H7 (cell line): ENCODE data around the gene RAB32. TPM values are rescaled to one million over a fixed set of nuclear protein-coding genes. Genes with fewer than 3 reads are reported as not detected.

Experiments used
- DNase-seq: peaks from one replicate; pipeline ENCODE4 v3.0.0; 2012
- H3K27me3 ChIP-seq: 2 replicates; pipeline ENCODE4 v1.6.0; 2011; ENCODE audit warnings: mild to moderate bottlenecking, low read length; ENCODE audit not compliant: control insufficient read depth, insufficient read depth
- H3K36me3 ChIP-seq: replicated peaks from 2 replicates; pipeline ENCODE4 v1.5.1; 2011; ENCODE audit warnings: low read length; ENCODE audit not compliant: control insufficient read depth, insufficient read depth
- H3K4me3 ChIP-seq: 2 replicates; pipeline ENCODE4 v1.5.1; 2011; ENCODE audit warnings: low read depth, mild to moderate bottlenecking, control low read depth, low read length, moderate library complexity; ENCODE audit not compliant: insufficient read depth
- total RNA-seq: library from RNA; depleted of rRNA; stranded (reverse); fragments of >200 nt; shearing (Covaris generic); gene quantifications from 2 replicates; pipeline ENCODE4 v1.2.3, GENCODE V29; 2014; rRNA removed

Gene RAB32
- 7.6 and 10.5 TPM in 2 replicates for total RNA-seq

- peak; percentile 89 for DNase-seq
- Histone ChIP-seq H3K4me3 (peak within 1 kb of the TSS; percentile 79), H3K27me3 (no peaks in the 10 kb centered on the region; the same call in 1 of the 2 replicates), H3K36me3 (no peaks in the 10 kb centered on the region)
Observed at GRCh38 chr6:146543211-146543939, at the start of gene RAB32. Gene RAB32, plus strand, starts transcription at chr6:146543833. Its CDS starts 39 bp downstream, at chr6:146543872.

GRCh38 chr6:146498309-146498708, 45.3 kb upstream of the RAB32 start:
- Histone ChIP-seq H3K27me3 (no peaks in the 10 kb centered on the region), H3K36me3 (no peaks in the 10 kb centered on the region), H3K4me3 (no peak overlapping the region)
- DNase-seq = no peak

- no peak overlapping the region for H3K4me3 ChIP-seq
- no peaks in the 10 kb centered on the region for H3K36me3 ChIP-seq
- no peak for DNase-seq
- H3K27me3 ChIP-seq = no peaks in the 10 kb centered on the region
Observed at GRCh38 chr6:146503096-146503495, 40.5 kb upstream of the RAB32 start.

GRCh38 chr6:146515212-146515611, 28.4 kb upstream of the RAB32 start:
- no peaks in the 10 kb centered on the region for H3K27me3 ChIP-seq
- no peaks in the 10 kb centered on the region for H3K36me3 ChIP-seq
- DNase-seq = no peak
- no peak overlapping the region for H3K4me3 ChIP-seq

- no peaks in the 10 kb centered on the region for H3K27me3 ChIP-seq
- no peaks in the 10 kb centered on the region for H3K36me3 ChIP-seq
- DNase-seq = no peak
- no peak overlapping the region for H3K4me3 ChIP-seq
Observed at GRCh38 chr6:146526192-146526591, 17.4 kb upstream of the RAB32 start.

- Histone ChIP-seq H3K36me3 (no peaks in the 10 kb centered on the region), H3K27me3 (no peaks in the 10 kb centered on the region), H3K4me3 (no peak overlapping the region)
- DNase-seq = no peak
Observed at GRCh38 chr6:146532702-146533101, 10.9 kb upstream of the RAB32 start.

GRCh38 chr6:146542881-146543210, 787 bp upstream of the RAB32 start:
- peak overlapping the region; percentile 79 for H3K4me3 ChIP-seq
- no peaks in the 10 kb centered on the region; the same call in 1 of the 2 replicates for H3K27me3 ChIP-seq
- no peak for DNase-seq
- H3K36me3 ChIP-seq = no peaks in the 10 kb centered on the region

GRCh38 chr6:146543940-146544615, 445 bp downstream of the RAB32 start:
- no peaks in the 10 kb centered on the region for H3K36me3 ChIP-seq
- H3K27me3 ChIP-seq = no peaks in the 10 kb centered on the region; the same call in 1 of the 2 replicates
- DNase-seq = peak; percentile 36
- peak overlapping the region; percentile 79 for H3K4me3 ChIP-seq

GRCh38 chr6:146544616-146545182, 1.1 kb downstream of the RAB32 start:
- DNase-seq = no peak
- Histone ChIP-seq H3K36me3 (no peaks in the 10 kb centered on the region), H3K27me3 (no peaks in the 10 kb centered on the region; the same call in 1 of the 2 replicates), H3K4me3 (peak overlapping the region; percentile 79)

- H3K27me3 ChIP-seq = no peaks in the 10 kb centered on the region; the same call in 1 of the 2 replicates
- no peaks in the 10 kb centered on the region; the same call in none of the 2 replicates for H3K36me3 ChIP-seq
- DNase-seq = no peak
- no peak overlapping the region for H3K4me3 ChIP-seq
Observed at GRCh38 chr6:146545581-146545980, 1.9 kb downstream of the RAB32 start.

GRCh38 chr6:146546443-146547043, 2.9 kb downstream of the RAB32 start:
- H3K4me3 ChIP-seq = no peak overlapping the region
- DNase-seq = no peak
- no peaks in the 10 kb centered on the region; the same call in none of the 2 replicates for H3K36me3 ChIP-seq
- no peaks in the 10 kb centered on the region; the same call in 1 of the 2 replicates for H3K27me3 ChIP-seq

GRCh38 chr6:146547889-146548288, 4.3 kb downstream of the RAB32 start:
- Histone ChIP-seq H3K27me3 (no peaks in the 10 kb centered on the region; the same call in 1 of the 2 replicates), H3K36me3 (no peaks in the 10 kb centered on the region; the same call in none of the 2 replicates), H3K4me3 (no peak overlapping the region)
- DNase-seq = no peak

GRCh38 chr6:146548898-146549374, 5.3 kb downstream of the RAB32 start:
- Histone ChIP-seq H3K36me3 (no peaks in the 10 kb centered on the region; the same call in none of the 2 replicates), H3K27me3 (no peaks in the 10 kb centered on the region; the same call in 1 of the 2 replicates), H3K4me3 (no peak overlapping the region)
- no peak for DNase-seq

- no peaks in the 10 kb centered on the region for H3K27me3 ChIP-seq
- no peaks in the 10 kb centered on the region; the same call in none of the 2 replicates for H3K36me3 ChIP-seq
- DNase-seq = no peak
- no peak overlapping the region for H3K4me3 ChIP-seq
Observed at GRCh38 chr6:146550911-146551310, 7.3 kb downstream of the RAB32 start.
